NCI-H146 treated with DMSO at 0.1 percent for 48 hours (cell line): Measurements from ENCODE around the gene GFOD1.
"Not testable (repeated sequence)": the region's sequence is repeated elsewhere in the genome, so short reads cannot be mapped to it uniquely, and the experiment has no call there.

ENCODE experiments used
- DNase-seq: peaks from one replicate; lab custom pipeline; 2025; ENCODE audit not compliant: unreplicated experiment; lab: John Stamatoyannopoulos, UW

The GFOD1 gene

GRCh38 chr6:13466304-13467215, 20.8 kb downstream of the GFOD1 start:
- DNase-seq = no peak

DNA sequence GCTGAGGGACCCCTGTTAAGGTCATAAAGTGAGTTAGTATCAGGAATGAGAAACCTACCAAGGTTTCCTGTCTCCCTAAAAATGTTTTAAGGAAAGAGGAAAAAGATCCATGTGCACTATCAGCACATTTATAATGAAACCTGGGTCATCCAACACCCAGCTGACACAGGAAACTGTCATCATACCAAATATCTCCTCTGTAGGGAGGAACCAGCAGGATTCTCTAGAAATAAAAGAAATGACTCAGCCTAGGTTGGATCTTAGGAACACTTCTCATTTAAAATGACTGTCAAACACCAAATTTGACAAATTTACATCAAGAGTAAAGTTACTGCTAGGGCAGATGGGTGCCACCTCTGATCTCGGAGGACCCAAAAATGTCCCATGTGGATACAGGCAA, 21.7 kb downstream of the GFOD1 start:
- DNase-seq = no peak

- no peak for DNase-seq
These were observed 23.5 kb downstream of the GFOD1 start for GRCh38 chr6:13463941-13464340.

DNA sequence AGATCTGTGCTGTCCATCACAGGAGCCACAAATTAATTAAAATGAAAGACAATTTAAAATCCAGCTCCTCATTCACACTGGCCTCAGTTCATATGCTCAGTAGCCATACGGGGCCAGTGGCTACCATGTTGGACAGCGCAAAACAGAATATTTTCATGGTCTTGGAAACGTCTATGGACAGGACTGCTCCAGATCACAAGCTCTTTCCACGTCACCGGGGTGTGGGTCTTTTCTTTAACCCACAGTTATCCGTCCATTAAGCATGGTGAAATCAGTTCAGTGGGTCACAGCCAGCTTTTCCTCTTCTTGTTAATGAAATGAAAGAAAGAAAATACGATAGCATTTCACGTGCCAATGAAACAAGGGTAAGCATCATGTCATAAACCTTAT, 24.1 kb downstream of the GFOD1 start:
- no peak for DNase-seq

DNA sequence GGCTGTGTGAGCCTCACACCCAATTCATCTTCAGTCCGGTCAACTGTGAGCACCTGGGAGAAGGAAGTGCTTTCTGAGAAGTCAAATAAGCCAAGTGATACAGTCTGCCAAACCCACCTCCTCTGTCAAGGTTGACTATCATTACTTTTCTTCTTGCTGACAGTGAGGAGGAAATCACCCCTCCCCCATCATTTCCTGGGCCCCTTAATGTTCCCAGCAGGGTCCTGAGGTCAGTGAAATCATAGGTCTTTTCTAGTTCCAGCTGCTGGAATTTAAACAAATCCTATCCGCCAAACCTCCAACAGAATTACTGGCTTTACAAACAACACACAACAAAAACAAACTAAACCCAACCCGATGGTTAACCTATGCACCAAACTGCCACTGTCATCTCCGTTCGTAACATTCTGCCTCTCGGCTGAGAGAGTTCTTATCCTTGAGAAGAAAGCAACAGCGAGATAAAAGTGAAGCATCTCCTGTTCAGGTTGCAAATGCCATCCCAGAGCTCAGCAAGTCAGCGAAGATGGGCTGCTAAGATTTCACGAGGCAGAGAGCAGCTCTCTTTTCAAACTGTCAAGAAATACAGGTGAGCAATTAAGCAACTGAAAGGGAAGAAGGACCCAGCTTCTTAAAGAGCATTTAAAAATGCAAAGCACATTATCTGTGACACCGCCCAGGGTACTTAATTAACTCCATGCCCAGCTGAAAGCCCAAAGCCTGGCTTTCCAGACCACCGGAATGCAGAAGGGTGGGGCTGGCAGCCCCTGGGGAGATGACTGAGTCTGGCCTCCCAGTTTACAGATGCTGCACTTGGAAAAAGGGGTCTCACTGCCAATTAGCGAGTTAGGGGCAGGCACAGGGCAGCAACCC, 24.7 kb downstream of the GFOD1 start:
- DNase-seq = no peak

DNA sequence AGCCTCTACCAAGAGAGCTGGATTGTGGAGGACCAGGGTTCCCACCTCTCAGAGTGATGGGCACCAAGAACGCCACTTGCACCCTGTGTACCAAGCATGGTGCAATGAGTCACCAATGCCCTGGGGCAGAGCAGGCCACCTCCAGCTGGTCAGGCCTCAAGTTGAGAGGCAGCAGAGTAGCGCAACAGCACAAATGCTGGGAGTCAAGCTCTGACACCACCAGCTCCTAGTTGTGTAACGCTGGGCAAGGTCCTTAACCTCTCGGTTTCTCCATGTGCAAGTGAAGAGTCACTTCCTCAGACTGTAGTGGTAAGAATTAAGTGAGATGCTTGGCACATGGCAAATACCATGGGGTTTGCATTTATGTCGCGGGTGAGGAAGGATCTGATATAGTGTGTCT, 25.6 kb downstream of the GFOD1 start:
- DNase-seq = no peak

DNA sequence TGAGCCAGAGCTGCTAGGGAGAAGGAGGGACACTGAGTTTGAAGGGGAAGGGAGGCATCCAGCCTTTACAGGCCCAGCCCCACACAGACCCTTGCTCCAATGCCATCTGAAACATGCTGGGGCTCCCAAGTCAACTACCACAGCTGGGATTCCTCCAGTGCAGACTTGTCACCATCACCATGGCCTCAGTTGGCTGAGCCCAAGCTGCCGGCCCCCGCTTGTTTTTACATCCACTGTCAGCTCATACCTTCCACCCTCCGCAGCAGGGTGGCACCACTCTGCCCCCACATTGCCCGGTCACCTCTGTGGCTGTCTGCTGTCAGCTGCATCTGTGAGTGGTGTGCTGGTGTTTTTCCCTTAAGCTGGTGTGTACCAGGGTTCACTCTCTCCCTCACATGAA, 26.1 kb downstream of the GFOD1 start:
- DNase-seq = no peak

DNA sequence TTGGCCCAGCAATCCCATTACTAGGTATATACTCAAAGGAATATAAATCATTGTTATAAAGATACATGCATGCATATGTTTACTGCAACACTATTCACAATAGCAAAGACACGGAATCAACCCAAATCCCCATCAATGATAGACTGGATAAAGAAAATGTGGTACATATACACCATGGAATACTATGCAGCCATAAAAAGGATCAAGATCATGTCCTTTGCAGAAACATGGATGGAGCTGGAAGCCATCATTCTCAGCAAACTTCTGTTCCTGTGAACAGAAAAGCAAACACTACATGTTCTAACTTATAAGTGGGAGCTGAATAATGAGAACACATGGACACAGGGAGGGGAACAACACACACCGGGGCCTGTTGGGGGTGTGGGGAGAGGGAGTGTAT, 27.1 kb downstream of the GFOD1 start:
- DNase-seq = not testable (repeated sequence)

DNA sequence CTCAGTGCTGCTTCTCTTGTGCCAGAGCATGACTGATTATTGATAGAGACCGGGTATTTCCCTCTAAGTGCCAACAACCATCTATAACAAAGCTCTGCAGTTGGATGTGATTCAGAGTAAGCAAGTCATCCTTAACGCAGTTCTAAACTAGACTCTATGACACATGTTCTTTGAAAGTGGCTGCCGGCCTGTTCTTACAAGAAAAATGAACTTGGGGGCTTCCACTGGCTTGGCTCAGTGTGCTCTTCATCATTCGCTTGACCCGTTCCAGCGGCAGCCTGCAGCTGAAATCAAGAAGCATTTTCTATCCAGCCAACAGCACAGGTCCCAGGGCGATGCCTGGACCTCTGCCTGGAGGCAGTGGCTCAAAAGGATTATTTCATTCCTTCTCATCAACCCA, 29.8 kb downstream of the GFOD1 start:
- no peak for DNase-seq

- no peak for DNase-seq
These were observed 31.8 kb downstream of the GFOD1 start for GRCh38 chr6:13455552-13455966.

- DNase-seq = no peak
These were observed 32.8 kb downstream of the GFOD1 start for GRCh38 chr6:13454286-13455221.

DNA sequence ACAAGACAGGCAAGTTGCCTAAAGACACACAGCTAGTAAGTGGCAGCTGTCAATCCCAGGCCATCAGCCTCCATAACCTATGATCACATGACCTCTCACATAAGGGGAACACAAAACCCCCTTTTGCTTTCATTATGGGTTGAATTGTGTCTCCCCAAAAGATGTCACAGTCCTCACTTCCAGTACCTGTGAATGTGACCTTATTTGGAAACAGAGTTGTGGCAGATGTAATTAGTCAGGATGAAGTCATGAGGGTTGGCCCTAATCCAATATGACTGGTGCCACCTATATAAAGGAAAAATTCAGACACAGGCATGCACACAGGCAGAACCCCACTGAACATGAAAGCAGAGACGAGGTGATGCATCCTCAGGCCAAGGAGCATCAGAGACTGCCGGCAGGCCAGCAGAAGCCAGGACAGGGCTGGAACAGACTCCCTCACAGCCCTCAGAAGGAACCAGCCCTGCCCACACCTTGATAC, 33.6 kb downstream of the GFOD1 start:
- DNase-seq = peak; percentile 16

DNA sequence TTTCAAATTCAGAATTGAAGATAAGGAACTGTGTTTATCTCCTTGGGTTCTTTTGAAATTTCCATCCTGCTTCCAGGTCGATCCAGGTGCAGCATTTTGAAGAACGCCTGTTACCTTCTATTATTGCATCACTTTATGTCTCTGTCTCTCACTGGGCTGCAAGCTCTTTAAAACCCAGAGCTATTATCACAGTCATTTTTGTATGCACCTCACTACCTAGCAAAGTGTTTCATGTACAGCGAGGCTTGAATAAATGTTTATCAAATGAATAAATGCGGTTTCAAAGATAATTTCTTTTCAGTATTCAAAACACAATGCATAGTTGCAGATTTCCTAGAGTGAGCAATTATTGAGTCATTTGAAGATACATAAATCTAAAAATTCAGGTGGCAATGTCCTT, 34.2 kb downstream of the GFOD1 start:
- no peak for DNase-seq

- DNase-seq = no peak
These were observed 34.9 kb downstream of the GFOD1 start for GRCh38 chr6:13452346-13453117.

- DNase-seq = no peak
These were observed 36.1 kb downstream of the GFOD1 start for GRCh38 chr6:13451181-13451895.

- no peak for DNase-seq
These were observed 36.8 kb downstream of the GFOD1 start for GRCh38 chr6:13450628-13451027.

DNA sequence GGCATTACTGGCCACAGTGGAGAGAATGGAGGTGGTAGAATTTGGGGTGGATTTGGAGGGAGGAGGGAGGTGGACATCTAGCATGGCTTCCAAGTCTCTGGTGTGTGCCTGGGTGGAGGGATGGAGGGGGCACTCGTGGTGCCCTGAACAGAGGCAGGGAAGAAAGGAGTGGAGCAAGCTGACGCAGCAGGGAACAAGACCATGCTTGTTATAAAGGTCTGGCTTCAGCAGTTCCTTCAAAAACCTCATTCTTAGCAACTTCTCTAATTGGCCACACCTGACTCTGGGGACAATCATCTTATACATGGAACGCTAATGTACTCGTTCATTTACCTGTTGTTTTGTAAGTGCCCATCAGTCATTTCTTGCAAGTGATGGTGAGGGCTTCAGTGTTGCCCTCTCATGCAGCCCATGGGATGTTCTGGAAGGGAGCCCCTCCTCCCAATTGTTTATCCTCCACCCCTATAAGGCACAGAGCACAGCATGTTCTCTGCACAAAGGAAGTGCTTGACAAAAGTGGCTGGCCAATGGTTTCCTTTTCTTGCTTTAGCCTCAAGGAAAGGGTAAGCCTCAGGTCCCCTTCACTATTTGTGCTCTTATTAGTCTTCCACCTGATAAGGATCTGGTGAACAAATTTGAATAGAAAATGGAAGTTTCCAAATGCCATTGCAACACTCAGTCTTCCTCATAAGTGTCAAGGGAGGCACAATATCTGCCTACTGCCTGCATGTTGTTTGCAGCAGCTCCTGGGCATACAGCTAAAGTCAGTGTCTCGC, 39.3 kb downstream of the GFOD1 start:
- DNase-seq = no peak

DNA sequence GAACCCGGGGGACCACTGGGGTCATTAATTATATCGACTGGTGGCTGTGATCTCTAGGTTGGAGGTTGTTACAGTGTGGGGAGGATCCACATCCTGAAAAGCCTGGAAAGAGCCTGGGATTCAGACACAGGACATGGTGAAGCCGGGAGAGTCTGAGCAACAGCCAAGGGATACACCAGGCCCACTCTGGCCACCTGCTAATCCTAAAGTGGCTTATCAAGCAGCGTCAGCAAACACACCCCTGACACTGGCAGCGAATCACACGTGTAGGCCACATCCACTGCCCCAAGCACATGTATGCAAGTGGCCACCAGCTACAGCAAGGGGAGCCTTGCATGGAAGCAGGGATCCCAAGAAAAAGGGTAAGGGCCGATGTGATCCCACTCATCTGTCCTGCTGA, 41.0 kb downstream of the GFOD1 start:
- DNase-seq = no peak

- no peak for DNase-seq
These were observed 41.7 kb downstream of the GFOD1 start for GRCh38 chr6:13445744-13446115.
